ENCODE measurements around the gene DUSP22.

DUSP22 gene

GRCh38 chr6:316753-317038 is 24.4 kb downstream of the DUSP22 start:
- no peak for ATAC-seq
- TF ChIP-seq ZFP30 (CRISPR knock-in tag; IDR thresholded peaks at IDR 0.05) (no peak), CREB5 (CRISPR knock-in tag; IDR thresholded peaks at IDR 0.05; ENCODE audit: low read depth) (no peak), OSR1 (CRISPR knock-in tag; IDR thresholded peaks at IDR 0.05) (no peak), ZNF565 (CRISPR knock-in tag; conservative IDR thresholded peaks at IDR 0.05; ENCODE audit: low read depth) (no peak), CSDC2 (CRISPR knock-in tag; IDR thresholded peaks at IDR 0.05) (no peak), ZNF70 (CRISPR knock-in tag; IDR thresholded peaks at IDR 0.05) (no peak), ZNF8 (CRISPR knock-in tag; IDR thresholded peaks at IDR 0.05) (no peak), ZC3H10 (CRISPR knock-in tag; IDR thresholded peaks at IDR 0.05) (no peak), TOX (CRISPR knock-in tag; IDR thresholded peaks at IDR 0.05; ENCODE audit: borderline replicate concordance) (no peak), PPARA (CRISPR knock-in tag; IDR thresholded peaks at IDR 0.05; ENCODE audit: borderline replicate concordance) (no peak), TCF4 (CRISPR knock-in tag; IDR thresholded peaks at IDR 0.05; ENCODE audit: borderline replicate concordance) (no peak), ARNTL (CRISPR knock-in tag; IDR thresholded peaks at IDR 0.05; ENCODE audit: borderline replicate concordance, low read depth) (no peak), BACH2 (CRISPR knock-in tag; IDR thresholded peaks at IDR 0.05; ENCODE audit: borderline replicate concordance) (no peak), PATZ1 (CRISPR knock-in tag; IDR thresholded peaks at IDR 0.05; ENCODE audit: borderline replicate concordance) (no peak), TSHZ2 (CRISPR knock-in tag; IDR thresholded peaks at IDR 0.05) (no peak), ISL1 (CRISPR knock-in tag; IDR thresholded peaks at IDR 0.05) (no peak), RARB (CRISPR knock-in tag; IDR thresholded peaks at IDR 0.05) (no peak)

GRCh38 chr6:317060-317447 is 24.8 kb downstream of the DUSP22 start:
- no peak for ATAC-seq
- no peak for TF ChIP-seq CSRNP3 (CRISPR knock-in tag; IDR thresholded peaks at IDR 0.05)
- TF ChIP-seq ZFP30 (CRISPR knock-in tag; IDR thresholded peaks at IDR 0.05) = no peak
- TF ChIP-seq RARB (CRISPR knock-in tag; IDR thresholded peaks at IDR 0.05) = no peak
- no peak for TF ChIP-seq TSHZ2 (CRISPR knock-in tag; IDR thresholded peaks at IDR 0.05)
- no peak for TF ChIP-seq PPARA (CRISPR knock-in tag; IDR thresholded peaks at IDR 0.05; ENCODE audit: borderline replicate concordance)
- no peak for TF ChIP-seq ARNTL (CRISPR knock-in tag; IDR thresholded peaks at IDR 0.05; ENCODE audit: borderline replicate concordance, low read depth)
- no peak for TF ChIP-seq CSDC2 (CRISPR knock-in tag; IDR thresholded peaks at IDR 0.05)
- TF ChIP-seq BACH2 (CRISPR knock-in tag; IDR thresholded peaks at IDR 0.05; ENCODE audit: borderline replicate concordance) = no peak
- no peak for TF ChIP-seq PATZ1 (CRISPR knock-in tag; IDR thresholded peaks at IDR 0.05; ENCODE audit: borderline replicate concordance)
- no peak for TF ChIP-seq ZFP3 (CRISPR knock-in tag; IDR thresholded peaks at IDR 0.05)
- TF ChIP-seq ZNF8 (CRISPR knock-in tag; IDR thresholded peaks at IDR 0.05) = no peak
- no peak for TF ChIP-seq CREB5 (CRISPR knock-in tag; IDR thresholded peaks at IDR 0.05; ENCODE audit: low read depth)
- TF ChIP-seq OSR1 (CRISPR knock-in tag; IDR thresholded peaks at IDR 0.05) = no peak
